GM12801 (cell line): ENCODE results near the gene GAB1.

Source experiments
- TF ChIP-seq, protein P1 (sequence below): IDR thresholded peaks from one replicate; pipeline ENCODE4 v1.5.1; 2011; ENCODE audit warnings: control low read depth; ENCODE audit not compliant: insufficient read length; ENCODE audit errors: extremely low read depth

The GAB1 gene

GRCh38 chr4:143345356-143345755 is 8.7 kb downstream of the GAB1 start:
- TF ChIP-seq, protein P1, sequence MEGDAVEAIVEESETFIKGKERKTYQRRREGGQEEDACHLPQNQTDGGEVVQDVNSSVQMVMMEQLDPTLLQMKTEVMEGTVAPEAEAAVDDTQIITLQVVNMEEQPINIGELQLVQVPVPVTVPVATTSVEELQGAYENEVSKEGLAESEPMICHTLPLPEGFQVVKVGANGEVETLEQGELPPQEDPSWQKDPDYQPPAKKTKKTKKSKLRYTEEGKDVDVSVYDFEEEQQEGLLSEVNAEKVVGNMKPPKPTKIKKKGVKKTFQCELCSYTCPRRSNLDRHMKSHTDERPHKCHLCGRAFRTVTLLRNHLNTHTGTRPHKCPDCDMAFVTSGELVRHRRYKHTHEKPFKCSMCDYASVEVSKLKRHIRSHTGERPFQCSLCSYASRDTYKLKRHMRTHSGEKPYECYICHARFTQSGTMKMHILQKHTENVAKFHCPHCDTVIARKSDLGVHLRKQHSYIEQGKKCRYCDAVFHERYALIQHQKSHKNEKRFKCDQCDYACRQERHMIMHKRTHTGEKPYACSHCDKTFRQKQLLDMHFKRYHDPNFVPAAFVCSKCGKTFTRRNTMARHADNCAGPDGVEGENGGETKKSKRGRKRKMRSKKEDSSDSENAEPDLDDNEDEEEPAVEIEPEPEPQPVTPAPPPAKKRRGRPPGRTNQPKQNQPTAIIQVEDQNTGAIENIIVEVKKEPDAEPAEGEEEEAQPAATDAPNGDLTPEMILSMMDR, result no peak

DNA sequence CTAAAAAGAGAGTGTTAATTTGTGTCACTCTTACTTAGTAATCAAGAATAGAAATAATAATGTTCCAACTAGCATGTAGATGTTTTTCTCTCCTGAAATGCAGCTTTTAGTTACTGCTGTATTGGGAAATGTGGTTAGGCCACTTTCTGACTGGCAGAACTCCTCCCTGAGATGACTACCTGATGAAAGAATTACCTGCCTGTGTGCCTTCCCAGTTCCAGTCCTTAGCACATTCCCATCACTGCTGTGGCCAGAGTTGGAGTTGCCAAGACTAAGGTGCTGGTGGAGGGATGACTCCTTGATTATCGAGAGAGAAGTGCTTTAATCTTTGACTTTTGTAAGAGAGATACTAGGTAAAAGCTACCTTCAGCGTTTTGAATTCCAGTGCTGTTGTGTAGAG is 9.5 kb downstream of the GAB1 start:
- TF ChIP-seq, protein P1, result no peak

DNA sequence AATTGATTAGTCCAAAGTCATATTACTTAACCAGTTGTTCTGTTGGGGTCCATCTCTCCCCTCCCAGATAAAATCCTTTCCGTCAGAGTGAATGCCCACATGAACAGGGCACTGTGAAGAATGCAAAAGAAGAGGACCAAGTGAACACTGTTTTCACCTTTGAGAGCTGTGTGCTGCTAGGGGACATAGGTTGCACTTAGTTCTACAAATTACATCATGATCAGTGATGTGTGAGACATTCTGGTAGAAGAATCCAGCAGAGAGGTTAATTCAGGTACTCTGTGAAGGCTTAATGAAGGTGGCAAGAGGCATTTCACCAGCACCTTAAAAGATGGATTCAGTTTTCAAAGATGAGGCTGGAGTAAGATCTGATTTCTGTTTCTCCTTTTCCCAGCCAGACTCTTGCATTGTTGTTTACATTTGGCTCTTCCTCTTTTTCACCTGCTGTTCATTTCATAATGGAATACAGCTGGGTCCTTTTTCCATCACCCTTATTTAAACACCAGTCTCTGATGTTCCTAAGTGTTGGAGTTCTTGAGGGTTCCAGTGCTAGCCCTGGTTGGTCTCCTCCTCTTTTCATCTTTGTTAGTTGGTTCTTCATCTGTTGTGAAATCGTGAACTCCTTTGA is 10.9 kb downstream of the GAB1 start:
- TF ChIP-seq, protein P1, result no peak

DNA sequence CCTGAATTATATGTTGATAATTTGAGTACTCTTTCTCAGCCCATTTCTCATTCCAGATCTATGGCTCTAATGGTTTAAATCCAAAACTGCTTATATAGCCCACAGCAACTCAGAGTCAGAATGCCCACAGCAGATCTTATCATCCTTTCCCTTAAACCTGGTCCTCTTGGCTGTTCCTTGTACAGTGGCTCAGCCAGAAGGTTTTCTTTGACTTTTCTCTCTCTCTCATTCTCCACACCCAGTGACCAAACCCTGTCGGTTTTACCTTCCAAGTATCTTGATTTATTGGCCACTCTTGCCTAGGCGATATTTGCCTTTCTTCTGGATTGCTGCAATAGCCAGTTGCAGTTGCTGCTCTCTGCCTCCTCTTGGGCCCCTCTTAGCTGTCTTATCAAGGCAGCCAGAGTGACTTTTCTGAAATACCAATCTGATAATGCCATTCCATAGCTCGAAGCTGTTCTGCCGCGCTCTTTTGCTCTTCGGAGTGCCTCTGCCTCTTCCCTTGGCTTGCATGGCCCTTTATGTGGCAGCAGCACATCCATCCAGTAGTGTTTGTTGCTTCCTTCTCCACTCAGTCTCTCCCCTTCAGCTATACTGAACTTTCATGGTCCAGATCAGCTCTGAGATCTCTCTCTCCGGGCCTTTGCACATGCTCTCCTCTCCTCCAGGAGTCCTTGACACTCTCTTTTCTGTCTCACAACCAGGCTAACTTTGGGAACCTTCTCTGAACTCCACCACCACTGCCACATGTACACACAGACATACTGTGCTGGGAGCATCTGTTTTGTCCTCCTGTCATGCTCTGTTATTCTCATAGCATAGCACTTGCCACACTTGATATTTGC is 11.8 kb downstream of the GAB1 start:
- TF ChIP-seq, protein P1, result no peak

DNA sequence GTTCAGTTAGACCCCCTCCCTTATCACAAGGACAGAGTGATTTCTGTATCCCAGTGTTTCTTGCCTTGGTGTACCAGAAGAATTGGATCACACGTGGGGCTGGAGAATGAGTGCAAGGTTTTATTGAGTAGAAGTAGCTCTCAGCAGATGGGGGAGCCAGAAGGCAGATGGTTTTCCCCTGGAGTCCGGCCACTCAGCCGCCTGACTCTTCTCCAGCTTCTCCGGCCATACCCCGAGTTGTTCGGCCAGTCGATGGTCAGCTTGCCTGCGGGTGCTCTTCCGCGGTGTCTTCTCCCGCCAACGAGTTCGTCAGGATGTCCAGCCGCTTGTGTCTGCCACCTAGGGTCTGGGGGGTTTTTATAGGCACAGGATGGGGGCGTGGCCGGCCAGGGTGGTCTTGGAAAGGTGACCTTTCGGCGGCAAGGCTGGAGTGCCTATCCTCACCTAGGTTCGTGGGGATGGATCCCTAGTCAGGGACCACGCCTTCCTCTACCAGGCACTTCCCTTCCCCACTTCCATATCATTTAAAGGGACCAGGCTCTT is 14.5 kb downstream of the GAB1 start:
- TF ChIP-seq, protein P1, result no peak

DNA sequence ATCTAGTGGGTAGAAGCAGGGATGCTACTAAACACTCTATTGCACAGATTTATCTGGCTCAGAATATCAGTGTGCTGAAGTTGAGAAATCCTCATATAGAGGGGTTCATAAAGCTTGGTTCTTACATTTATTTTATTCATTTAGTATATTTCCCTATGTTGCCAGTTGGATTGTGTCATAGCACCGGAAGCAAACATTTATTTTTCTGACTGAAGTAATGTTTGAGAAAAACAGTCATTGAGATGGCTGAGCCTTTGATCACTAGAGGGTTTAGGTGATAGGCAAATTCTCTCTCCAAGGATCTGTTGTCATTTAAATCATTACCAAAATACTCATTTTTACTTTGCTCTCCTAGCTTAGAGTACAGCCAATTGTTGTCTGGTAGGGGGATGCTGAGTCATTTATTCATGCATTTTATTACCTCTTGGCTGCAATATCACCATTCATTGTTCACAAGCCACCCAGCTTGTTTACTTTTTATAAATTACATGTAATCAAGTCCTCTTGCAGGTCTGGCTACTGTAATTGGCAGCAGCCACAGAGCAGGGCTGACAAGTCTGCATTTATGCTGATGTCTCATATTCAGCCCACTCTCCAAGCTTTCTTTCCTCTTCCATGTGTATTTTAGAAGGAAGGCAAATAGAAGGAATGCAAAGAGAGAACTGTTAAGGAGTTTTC is 15.2 kb downstream of the GAB1 start:
- TF ChIP-seq, protein P1, result no peak

- TF ChIP-seq, protein P1, result no peak
Measured at GRCh38 chr4:143352720-143353119, 16.0 kb downstream of the GAB1 start.
